IMR-90 (cell line): Measurements from ENCODE around the gene MZT2A. TPM values are rescaled to one million over a fixed set of nuclear protein-coding genes. Genes with fewer than 3 reads are reported as not detected.
A peak's percentile ranks its signal among the peaks of the same experiment; 100 is the strongest.

Experiments used
- ATAC-seq: fragments of 200-7000 bp; cut with Tn5 transposase; 2 replicates; pipeline ENCODE4 v1.9.1; 2020; ENCODE audit warnings: low read depth, mild to moderate bottlenecking, moderate library complexity
- BruUV-seq: library from RNA; stranded (reverse); fragments of 400-500 nt; replicated peaks from 2 replicates; lab custom pipeline; 2021; lab: Mats Ljungman, UMichigan
- CTCF ChIA-PET: fragments of 300-600 bp; formaldehyde crosslinking; extraction: SDS; loops from one replicate; lab custom pipeline; 2021; ENCODE audit warnings: antibody characterized with exemption; lab: Yijun Ruan, JAX
- POLR2A ChIA-PET: fragments of 300-600 bp; sonication (Branson Sonifier 250); formaldehyde crosslinking; loops from one replicate; lab custom pipeline; 2022; ENCODE audit warnings: antibody characterized with exemption; ENCODE audit not compliant: unreplicated experiment; lab: Charles Lee
- DNase-seq: peaks from one replicate; pipeline ENCODE4 v3.0.0; 2013
- H2AFZ ChIP-seq: replicated peaks from 2 replicates; pipeline ENCODE3; 2013; ENCODE audit warnings: low read length, mild to moderate bottlenecking; ENCODE audit not compliant: poor library complexity
- H2AK5ac ChIP-seq: 2 replicates; pipeline ENCODE4 v1.6.1; 2013; ENCODE audit warnings: low read depth, low read length, inconsistent platforms
- H2AK9ac ChIP-seq: replicated peaks from 2 replicates; pipeline ENCODE3; 2013; ENCODE audit warnings: mild to moderate bottlenecking, low read depth, low read length, moderate library complexity; ENCODE audit not compliant: poor library complexity
- H2BK120ac ChIP-seq: 2 replicates; pipeline ENCODE4 v1.6.1; 2013; ENCODE audit warnings: low read depth, low read length, inconsistent platforms
- H2BK15ac ChIP-seq: 3 replicates; pipeline ENCODE4 v1.6.1; 2013; ENCODE audit warnings: low read depth, low read length, inconsistent platforms
- H2BK20ac ChIP-seq: 2 replicates; pipeline ENCODE4 v1.6.1; 2013; ENCODE audit warnings: low read depth, mild to moderate bottlenecking, inconsistent platforms, low read length, moderate library complexity
- H2BK5ac ChIP-seq: 2 replicates; pipeline ENCODE4 v1.6.1; 2013; ENCODE audit warnings: mild to moderate bottlenecking, low read depth, low read length, inconsistent platforms; ENCODE audit not compliant: poor library complexity, severe bottlenecking
- H3K14ac ChIP-seq: replicated peaks from 2 replicates; pipeline ENCODE4 v1.6.1; 2013; ENCODE audit warnings: low read depth, low read length, inconsistent platforms
- H3K18ac ChIP-seq: 2 replicates; pipeline ENCODE4 v1.6.1; 2013; ENCODE audit warnings: low read depth, low read length, control low read depth
- H3K23ac ChIP-seq: 2 replicates; pipeline ENCODE4 v1.6.1; 2013; ENCODE audit warnings: low read depth, low read length, inconsistent platforms
- H3K27ac ChIP-seq: 2 replicates; pipeline ENCODE4 v1.5.1; 2013; ENCODE audit warnings: mild to moderate bottlenecking, control low read depth, low read length; ENCODE audit not compliant: insufficient read depth
- H3K27me3 ChIP-seq: 2 replicates; pipeline ENCODE4 v1.6.1; 2013; ENCODE audit warnings: low read length; ENCODE audit not compliant: control insufficient read depth, insufficient read depth
- H3K36me3 ChIP-seq: 2 replicates; pipeline ENCODE4 v1.6.1; 2013; ENCODE audit warnings: low read length, mixed read lengths; ENCODE audit not compliant: control insufficient read depth, insufficient read depth
- H3K4ac ChIP-seq: 2 replicates; pipeline ENCODE4 v1.6.1; 2013; ENCODE audit warnings: low read depth, low read length, inconsistent platforms
- H3K4me1 ChIP-seq: 2 replicates; pipeline ENCODE4 v1.6.1; 2013; ENCODE audit warnings: low read length, mixed read lengths; ENCODE audit not compliant: control insufficient read depth, insufficient read depth
- H3K4me2 ChIP-seq: 2 replicates; pipeline ENCODE4 v1.6.1; 2013; ENCODE audit warnings: low read depth, mild to moderate bottlenecking, control low read depth, low read length, moderate library complexity
- H3K4me3 ChIP-seq: 2 replicates; pipeline ENCODE4 v1.5.1; 2013; ENCODE audit warnings: low read depth, mild to moderate bottlenecking, control low read depth, low read length, moderate library complexity; ENCODE audit not compliant: insufficient read depth
- H3K56ac ChIP-seq: 2 replicates; pipeline ENCODE4 v1.6.1; 2013; ENCODE audit warnings: low read length, inconsistent platforms; ENCODE audit not compliant: insufficient read depth; ENCODE audit errors: extremely low read depth
- H3K79me1 ChIP-seq, 2 experiments: 2 replicates each; pipeline ENCODE4 v1.6.1; 2013; ENCODE audit warnings: low read length in 2 of 2, inconsistent platforms in 1 of 2, low read depth in 1 of 2
- H3K9ac ChIP-seq: 2 replicates; pipeline ENCODE4 v1.6.1; 2013; ENCODE audit warnings: low read depth, low read length, control low read depth
- H3K9me1 ChIP-seq: 2 replicates; pipeline ENCODE4 v1.6.1; 2013; ENCODE audit warnings: low read length, inconsistent platforms; ENCODE audit not compliant: insufficient read depth
- H3K9me3 ChIP-seq: 2 replicates; pipeline ENCODE4 v1.6.1; 2013; ENCODE audit warnings: low read length; ENCODE audit not compliant: control insufficient read depth, insufficient read depth
- H4K20me1 ChIP-seq: 2 replicates; pipeline ENCODE4 v1.6.1; 2013; ENCODE audit warnings: low read length, inconsistent platforms; ENCODE audit not compliant: insufficient read depth
- H4K5ac ChIP-seq: 2 replicates; pipeline ENCODE4 v1.6.1; 2013; ENCODE audit warnings: mild to moderate bottlenecking, low read depth, low read length, control low read depth
- H4K8ac ChIP-seq, 2 experiments: 2 replicates each; pipeline ENCODE4 v1.6.1; 2013; ENCODE audit warnings: low read depth in 2 of 2, low read length in 2 of 2, control low read depth in 1 of 2, inconsistent platforms in 1 of 2
- H4K91ac ChIP-seq: 2 replicates; pipeline ENCODE4 v1.6.1; 2013; ENCODE audit warnings: low read depth, low read length, inconsistent platforms; ENCODE audit not compliant: insufficient read depth
- CHD1 ChIP-seq: IDR thresholded peaks from 2 replicates; pipeline ENCODE4 v1.6.1; 2012; ENCODE audit warnings: low read depth, low read length, improper control_type of control experiment
- CTCF ChIP-seq: conservative IDR thresholded peaks from 2 replicates; pipeline ENCODE4 v1.5.1; 2012; ENCODE audit warnings: mild to moderate bottlenecking, low read depth, low read length, improper control_type of control experiment
- MAZ ChIP-seq: IDR thresholded peaks from 2 replicates; pipeline ENCODE4 v1.6.1; 2012; ENCODE audit warnings: low read depth, mild to moderate bottlenecking, low read length, improper control_type of control experiment, moderate library complexity, borderline replicate concordance
- MXI1 ChIP-seq: IDR thresholded peaks from 2 replicates; pipeline ENCODE4 v1.6.1; 2012; ENCODE audit warnings: low read depth, mild to moderate bottlenecking, low read length, moderate library complexity, borderline replicate concordance
- RFX5 ChIP-seq: IDR thresholded peaks from 2 replicates; pipeline ENCODE4 v1.8.0; 2012; ENCODE audit warnings: low read depth, mild to moderate bottlenecking, low read length, moderate library complexity
- SMC3 ChIP-seq: fragments of 150-350 bp; IDR thresholded peaks from 2 replicates; pipeline ENCODE4 v1.6.1; 2016; ENCODE audit warnings: low read depth, mild to moderate bottlenecking, antibody characterized with exemption, low read length, moderate library complexity
- WGBS, 2 experiments: methylation state at CpG; one replicate each; pipeline versions ENCODE4 v1.1.5 to v1.1.7; 2013; ENCODE audit warnings: missing lambda C conversion rate in 2 of 2; ENCODE audit not compliant: insufficient read length in 1 of 2; ENCODE audit errors: extremely low coverage in 2 of 2; 5-methylcytosine and 5-hydroxymethylcytosine counted together
- dilution Hi-C: fragments of 300-500 bp; cut with HindIII; formaldehyde crosslinking; loops from one replicate; pipeline ENCODE4 v1.14.3; 2018; ENCODE audit warnings: low sequenced_read_pairs; ENCODE audit not compliant: unreplicated experiment
- in situ Hi-C: fragments of 300-500 bp; cut with MboI; formaldehyde crosslinking; loops from 3 replicates; pipeline ENCODE4 v1.14.3; 2019; ENCODE audit warnings: low sequenced_read_pairs, inconsistent platforms, mixed read lengths
- intact Hi-C: fragments of 100-400 bp; cut with micrococcal nuclease; formaldehyde crosslinking; loops from 2 replicates; pipeline ENCODE4 v1.10.0; 2022
- polyA plus RNA-seq, 3 experiments: library from polyadenylated mRNA; depleted of rRNA; stranded (reverse); fragments of >200 nt; gene quantifications; 2 replicates each; pipeline ENCODE4 v1.2.3, GENCODE V29; 2012; ENCODE audit warnings: low replicate concordance in 1 of 3
- total RNA-seq: library from RNA; depleted of rRNA; stranded (reverse); fragments of >200 nt; gene quantifications from 2 replicates; pipeline ENCODE4 v1.2.3, GENCODE V29; 2012

Gene MZT2A
- total and polyA plus RNA-seq, 2 of the 4 experiments (the other 2 are of a cell fraction), result 23.1 to 82.3 TPM

- Histone ChIP-seq H2BK120ac (peak overlapping the region; percentile 81), H3K27me3 (no peaks in the 10 kb centered on the region), H3K14ac (peak overlapping the region; percentile 97), H3K27ac (peak overlapping the region; percentile 74), H3K4me2 (peak overlapping the region; percentile 84), H3K9ac (peak overlapping the region; percentile 85), H2BK20ac (no peak overlapping the region; the same call in 1 of the 2 replicates), H3K18ac (peak overlapping the region; percentile 36; the same call in 1 of the 2 replicates), H3K4ac (peak overlapping the region; percentile 95), H2AK9ac (peak overlapping the region; percentile 94), H4K20me1 (no peaks in the 10 kb centered on the region; the same call in none of the 2 replicates), H3K4me1 (0 out of 2 replicates have a peak, but pooled peaks cover 2% of the 10 kb centered on the region), H4K5ac (peak overlapping the region; percentile 76), H3K9me3 (no peaks in the 10 kb centered on the region), H3K23ac (peak overlapping the region; percentile 83; the same call in 1 of the 2 replicates), H4K91ac (peak overlapping the region; percentile 46), H3K79me1 (peaks cover 3 to 61% of the 10 kb centered on the region in 2 experiments; a peak in 3 of 4 replicates), H3K36me3 (peaks cover 3% of the 10 kb centered on the region), H3K9me1 (no peaks in the 10 kb centered on the region), H2BK15ac (no peak overlapping the region; the same call in 2 of the 3 replicates), H2AK5ac (peak overlapping the region; percentile 58), H3K4me3 (peak overlapping the region; percentile 76), H2BK5ac (peak overlapping the region; percentile 72), H3K56ac (no peak overlapping the region; the same call in 1 of the 2 replicates), H4K8ac (peak overlapping the region; percentile 86 to 96; a peak in 3 of 4 replicates), H2AFZ (peak overlapping the region; percentile 100)
- intact Hi-C loops (loop anchor here (1.0 to 5.0 kb wide), 4 partner anchors 79 to 338 kb away; no protein-coding TSS in a partner anchor), dilution Hi-C loops (no loop called here), in situ Hi-C loops (no loop called here)
- POLR2A ChIA-PET, result no interaction called here
- WGBS, 2 experiments, result 1% methylated on average over 51 of the region's 79 CpGs; no CpG with 5 or more reads in 1 of the 2 experiments
- DNase-seq, result peak; percentile 90
- peak; percentile 82 for ATAC-seq
- TF ChIP-seq MXI1, result 0 out of 2 replicates have a peak, but pooled peaks have one; percentile 59
- no peak for TF ChIP-seq RFX5
- peak; percentile 66 for TF ChIP-seq CTCF
- peak; percentile 83; the same call in 1 of the 2 replicates for TF ChIP-seq MAZ
- TF ChIP-seq SMC3, result 0 out of 2 replicates have a peak, but pooled peaks have one; percentile 23
- no peak for TF ChIP-seq CHD1
- no TSS peak for BruUV-seq
- CTCF ChIA-PET, result interaction anchor here (0.5 to 0.6 kb wide), 5 partner anchors 80 to 1793 kb away, joined by 3 to 4 read pairs (median 3); no protein-coding TSS in a partner anchor
These were observed 411 bp upstream of the MZT2A start for GRCh38 chr2:131492418-131493198.
